HK-2 (cell line): ENCODE results near the gene SEMA3F.

Experiments used
- DNase-seq: peaks from one replicate; pipeline ENCODE4 v3.0.0-alpha.2; 2018; ENCODE audit not compliant: unreplicated experiment

SEMA3F gene

GRCh38 chr3:50132421-50133282 is 22.5 kb upstream of the SEMA3F start:
- DNase-seq = no peak

- no peak for DNase-seq
Measured at GRCh38 chr3:50133283-50133615, 21.9 kb upstream of the SEMA3F start.

DNA sequence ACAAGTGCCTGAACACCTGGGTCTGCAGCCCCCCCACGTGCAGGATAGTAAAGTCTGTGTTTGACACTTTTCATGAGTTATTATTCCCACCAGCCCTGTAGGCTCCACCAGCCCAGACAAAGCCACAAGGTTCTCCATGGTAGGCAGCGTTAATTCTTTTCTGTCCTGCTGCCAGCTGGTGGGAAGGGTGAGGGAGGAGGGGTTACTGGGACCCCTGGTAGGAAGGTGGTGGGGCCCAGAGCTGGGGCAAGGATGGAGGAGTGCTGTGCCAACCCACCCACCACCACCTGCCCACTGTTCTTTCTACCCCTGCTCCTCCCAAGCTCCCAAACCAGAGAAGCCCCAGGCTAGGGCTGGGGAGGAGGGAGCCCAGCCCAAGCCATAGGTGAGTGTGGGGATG is 20.8 kb upstream of the SEMA3F start:
- no peak for DNase-seq

- no peak for DNase-seq
Measured at GRCh38 chr3:50135964-50136363, 19.2 kb upstream of the SEMA3F start.

GRCh38 chr3:50136714-50137405 is 18.3 kb upstream of the SEMA3F start:
- peak; percentile 26 for DNase-seq

DNA sequence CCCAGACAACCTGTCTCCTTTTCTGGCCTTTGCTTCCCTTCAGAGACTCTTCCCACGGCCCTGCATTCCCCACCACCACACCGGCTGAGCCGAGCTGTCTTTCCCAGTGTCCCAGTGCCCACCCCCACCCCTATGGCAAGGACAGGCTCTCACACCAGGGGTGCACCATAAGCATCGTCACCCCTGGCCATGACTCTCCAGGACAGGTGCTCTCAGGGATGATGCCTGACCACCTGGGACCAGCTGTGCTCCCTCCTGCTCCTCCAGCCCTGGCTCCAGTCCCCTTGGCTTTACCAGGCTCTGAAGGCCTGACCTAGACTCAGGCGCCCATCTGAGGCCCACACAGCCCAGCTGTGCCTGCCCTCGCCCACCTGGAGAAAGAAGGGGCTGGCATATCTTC is 17.6 kb upstream of the SEMA3F start:
- DNase-seq = no peak

DNA sequence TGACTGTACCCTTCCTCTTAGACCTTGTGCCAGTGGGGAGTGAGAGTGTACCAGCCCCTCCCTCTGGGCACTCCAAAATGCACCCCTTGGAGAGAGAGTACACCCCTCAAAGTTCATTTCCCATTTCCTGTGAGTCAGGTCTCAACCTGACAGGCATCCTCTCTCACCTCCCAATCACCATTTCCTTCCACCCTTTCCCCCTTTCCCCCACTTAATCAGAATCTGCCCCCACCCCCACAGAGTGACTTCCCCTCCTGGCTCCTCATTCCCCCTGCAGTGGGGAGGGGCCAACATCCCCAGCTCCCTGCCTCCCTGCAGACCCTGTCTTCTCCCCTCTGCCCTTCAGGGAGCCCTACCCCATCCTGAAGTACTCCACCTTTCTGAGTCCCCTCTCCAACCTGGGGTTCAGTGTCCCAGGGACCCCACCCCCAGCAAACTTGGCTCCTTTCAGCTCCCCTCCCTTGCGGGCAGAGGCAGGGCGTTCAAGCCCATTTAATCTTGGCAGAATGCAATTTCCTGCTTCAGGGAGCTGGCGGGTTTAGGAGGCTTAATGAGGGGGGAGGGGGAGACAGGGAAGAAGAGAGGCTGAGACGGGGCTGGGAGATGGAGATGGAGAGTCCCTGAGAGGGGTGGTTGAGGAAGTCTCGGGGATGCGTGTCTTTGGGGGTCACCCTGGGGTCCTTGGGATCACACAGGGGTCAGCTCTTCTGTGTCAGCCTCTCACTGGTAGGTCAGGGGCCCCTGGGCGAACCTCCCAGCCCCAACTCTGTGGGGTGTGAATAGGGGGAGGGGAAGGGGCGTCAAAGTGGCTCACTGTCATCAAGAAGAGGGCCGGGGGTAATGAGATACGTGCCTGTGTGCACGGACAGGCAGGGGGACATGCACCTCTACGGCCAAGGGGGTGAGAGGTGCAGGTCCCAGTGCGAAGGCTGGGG is 16.6 kb upstream of the SEMA3F start:
- no peak for DNase-seq

DNA sequence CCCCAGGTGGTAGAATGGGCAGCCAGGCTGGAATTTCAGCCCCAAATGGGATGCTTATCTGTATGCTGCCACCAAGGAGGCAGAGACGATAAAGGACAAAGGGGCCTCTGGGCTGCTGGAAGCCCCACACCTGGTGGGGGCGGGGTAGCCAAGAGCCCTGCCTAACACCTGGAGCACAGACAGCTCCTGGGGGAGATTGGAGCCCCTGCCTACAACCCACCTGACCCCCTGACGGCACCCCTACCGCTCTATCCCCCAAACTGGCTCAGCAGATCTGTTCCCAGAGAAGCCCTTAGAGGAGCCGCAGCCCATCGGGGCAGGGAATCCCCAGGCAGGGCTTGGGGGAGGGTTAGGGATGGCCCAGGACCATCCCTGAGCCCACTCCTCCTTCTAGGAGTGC is 15.8 kb upstream of the SEMA3F start:
- DNase-seq = no peak

DNA sequence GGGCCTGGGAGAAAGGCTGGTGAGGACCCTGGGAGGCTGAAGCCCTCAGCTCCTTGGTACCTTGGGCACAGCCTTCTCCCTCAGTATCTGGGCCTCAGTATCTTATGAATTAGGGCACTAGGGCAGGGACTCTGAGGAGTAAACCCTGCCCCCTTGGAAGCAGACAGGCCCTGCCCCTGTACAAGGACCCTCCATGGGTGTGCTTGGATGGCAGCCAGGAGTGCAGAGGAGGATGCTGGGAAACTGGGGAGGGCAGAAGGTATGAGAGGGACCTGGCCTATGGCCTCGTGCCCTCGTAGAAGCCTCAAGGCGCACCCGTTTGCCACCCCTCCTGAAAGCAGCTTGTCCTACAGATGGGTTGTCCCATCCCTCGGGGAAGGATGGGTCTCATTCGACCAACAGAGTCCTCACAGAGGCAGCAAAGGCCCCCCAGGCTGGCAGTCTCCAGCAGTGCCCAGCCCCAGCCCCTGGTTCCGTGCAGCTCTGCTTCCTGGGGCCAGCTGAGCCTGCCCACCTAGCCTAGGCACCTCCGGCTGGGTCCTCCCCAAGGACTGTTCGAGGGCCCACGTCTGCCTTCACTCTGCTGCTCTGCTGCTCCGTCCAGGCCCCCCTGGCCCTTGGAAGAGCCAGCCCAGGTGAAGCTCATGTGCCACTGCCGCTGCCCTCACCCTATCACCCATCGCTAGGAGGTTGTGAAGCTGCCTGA is 15.3 kb upstream of the SEMA3F start:
- DNase-seq = no peak

- DNase-seq = no peak
Measured at GRCh38 chr3:50140990-50141389, 14.1 kb upstream of the SEMA3F start.

GRCh38 chr3:50146316-50146901 is 8.7 kb upstream of the SEMA3F start:
- DNase-seq = no peak

DNA sequence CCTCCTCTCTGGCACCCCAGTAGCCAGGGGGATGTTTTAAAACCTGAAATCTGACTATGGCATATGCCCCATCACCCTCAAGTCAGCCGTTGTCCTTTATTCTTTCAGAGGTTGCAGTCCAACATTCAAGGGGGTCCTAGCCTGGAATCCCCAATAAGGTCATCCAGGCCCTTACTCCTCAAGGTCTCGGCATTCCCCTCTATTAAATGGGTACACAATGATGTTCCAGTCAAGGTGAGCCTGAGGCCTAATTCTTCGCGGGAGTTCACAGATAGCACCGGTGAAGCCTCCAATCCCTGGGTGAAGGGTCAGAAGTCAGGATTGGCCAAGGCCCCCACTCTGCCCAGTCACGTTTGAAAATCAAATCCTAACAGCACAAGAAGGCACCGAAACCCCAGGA is 8.1 kb upstream of the SEMA3F start:
- no peak for DNase-seq

DNA sequence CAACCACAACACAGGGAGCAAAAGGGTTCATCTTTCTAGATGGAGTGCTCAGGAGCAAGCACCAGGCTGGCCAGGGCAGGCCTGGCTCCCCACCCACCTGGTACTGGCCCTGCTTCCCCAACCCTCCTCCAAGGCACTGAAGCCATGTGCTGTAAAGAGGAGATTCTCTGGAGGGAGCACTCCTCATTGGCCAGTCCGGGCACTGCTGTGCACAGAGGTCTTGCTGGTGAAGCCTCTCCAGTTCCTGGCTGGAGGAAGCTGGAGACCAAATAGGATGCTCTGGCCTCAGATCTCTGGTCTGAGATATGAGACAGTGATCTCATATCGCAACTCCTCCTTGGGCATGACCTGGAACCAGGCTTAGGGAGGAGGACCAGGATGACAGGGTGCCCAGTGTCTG is 7.7 kb upstream of the SEMA3F start:
- DNase-seq = no peak

DNA sequence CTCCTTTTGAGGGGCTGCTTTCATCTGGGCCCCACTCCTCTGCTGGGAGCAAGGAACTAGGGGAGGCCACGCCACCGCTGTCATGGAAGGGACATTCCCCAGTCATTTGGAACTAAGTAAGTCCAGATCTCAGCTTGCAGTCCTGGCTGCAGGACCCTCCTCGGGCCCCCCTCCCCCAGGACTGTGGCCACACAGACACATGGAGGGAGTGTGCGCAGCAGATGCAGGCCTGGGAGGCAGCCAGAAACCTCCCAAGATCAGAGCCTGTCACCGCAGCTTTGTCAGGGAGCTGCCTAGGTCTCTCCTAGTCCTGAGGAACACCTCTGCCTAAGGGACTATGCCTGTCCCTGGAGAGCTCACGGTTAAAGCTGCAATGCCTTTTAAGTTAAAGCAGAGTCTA is 7.3 kb upstream of the SEMA3F start:
- no peak for DNase-seq

DNA sequence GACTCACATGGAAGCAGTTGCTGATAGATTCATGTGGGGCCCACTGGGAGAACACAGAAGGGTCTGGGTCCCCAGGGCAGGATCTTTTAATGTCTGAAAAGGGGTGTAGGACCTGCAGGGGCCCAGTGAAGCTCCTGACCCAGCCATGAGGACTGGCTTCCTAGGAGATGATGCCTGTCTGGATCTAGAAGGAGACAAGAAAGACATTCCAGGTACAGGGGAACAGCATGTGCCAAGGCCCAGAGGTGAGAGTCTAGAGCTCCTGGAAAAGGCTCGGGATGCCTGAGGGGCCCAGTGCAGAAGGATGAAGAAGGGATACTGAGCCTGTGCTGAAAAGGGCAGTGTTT is 4.7 kb upstream of the SEMA3F start:
- DNase-seq = no peak

DNA sequence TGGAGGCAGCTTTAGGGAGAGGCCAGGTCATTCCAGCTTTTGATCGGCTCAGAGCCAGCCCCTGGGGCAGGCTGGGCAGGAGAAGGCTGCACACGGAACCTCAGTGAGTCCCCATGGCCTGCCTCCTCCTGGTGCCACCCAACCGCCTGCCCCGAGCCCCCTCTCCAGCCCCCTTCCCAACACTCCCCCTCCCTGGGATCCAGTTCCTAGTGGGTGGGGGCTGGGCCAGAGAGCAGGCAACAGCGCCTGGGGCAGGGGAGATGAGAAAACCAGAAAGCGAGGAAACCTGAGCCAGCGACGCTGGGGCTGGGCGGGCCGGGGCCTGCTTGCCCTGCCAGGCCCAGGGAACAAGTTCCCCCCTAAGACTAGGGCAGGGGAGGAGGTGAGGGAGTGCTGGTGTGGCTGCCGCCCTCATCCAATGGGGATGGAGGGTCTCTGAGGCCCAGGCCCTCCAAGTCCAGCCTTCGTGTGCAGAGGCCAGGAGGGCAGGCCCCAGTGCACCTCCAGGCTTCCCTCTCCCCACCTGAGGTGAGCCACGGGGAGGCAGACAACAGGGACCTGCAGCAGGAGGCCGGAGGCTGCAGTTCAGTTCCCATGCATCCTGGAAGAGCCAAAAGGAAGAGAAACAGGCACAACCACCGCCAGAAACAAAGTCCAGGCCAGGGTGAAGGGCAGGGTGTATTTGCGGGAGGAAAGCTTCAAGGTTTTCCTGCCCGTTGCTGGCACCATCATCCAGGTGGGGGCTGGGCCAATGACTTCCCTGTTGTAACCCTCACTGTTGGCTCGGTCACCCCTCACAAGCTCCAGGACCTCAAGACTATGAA is 4.0 kb upstream of the SEMA3F start:
- DNase-seq = no peak

DNA sequence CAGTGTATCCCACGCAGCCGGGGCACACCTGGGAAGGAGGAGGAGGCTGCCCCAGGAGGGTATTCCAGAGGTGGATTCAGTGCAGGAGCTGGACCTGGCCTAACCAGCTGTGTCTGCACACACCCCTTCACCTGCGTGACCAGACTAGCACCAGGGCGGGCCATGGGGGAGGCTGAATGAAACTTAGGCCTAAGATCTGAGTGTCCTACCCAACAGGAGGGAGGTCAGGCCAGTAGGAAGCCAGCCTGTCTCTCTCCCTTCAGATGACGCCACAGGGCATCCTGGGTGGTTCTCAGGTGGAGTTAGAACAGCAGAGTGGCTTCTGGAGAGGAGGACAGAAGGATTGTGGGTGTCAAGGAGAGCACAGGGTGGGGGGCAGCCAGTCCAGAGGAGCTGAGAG is 3.4 kb upstream of the SEMA3F start:
- DNase-seq = no peak

DNA sequence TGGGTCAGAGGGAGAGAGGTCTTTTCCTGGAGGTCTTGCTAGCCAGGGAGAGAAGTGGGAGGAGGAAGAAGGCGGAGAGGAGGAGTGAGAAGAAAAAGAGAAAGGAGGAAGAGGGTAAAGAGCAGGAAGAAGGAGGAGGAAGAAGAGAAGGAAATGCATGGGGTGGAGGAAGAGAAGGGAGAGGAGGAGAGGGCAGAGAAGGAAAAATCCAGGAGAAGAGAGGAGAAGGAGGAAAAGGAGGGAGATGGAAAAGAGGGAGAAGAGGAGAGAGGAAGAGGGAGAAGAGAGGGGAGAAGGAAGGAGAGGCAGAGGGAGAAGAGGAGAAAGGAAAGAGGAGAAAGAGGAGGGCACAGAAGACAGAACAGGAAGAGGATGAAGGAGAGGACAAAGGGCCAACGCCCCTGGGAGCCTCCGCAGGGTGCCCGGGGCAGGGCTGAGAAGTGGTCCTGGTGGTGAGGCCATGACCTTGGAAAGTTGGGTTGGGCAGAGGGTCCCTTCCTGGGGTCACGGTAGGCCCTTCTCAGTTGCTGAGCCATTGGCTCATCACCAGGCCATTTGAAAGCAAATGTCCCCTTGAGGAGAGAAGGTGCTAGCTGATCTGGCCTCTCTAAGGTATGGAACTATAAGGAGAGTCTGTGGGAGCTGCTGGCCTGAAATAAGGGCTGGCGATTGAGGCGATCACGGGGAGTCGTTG is 1.2 kb upstream of the SEMA3F start:
- no peak for DNase-seq

DNA sequence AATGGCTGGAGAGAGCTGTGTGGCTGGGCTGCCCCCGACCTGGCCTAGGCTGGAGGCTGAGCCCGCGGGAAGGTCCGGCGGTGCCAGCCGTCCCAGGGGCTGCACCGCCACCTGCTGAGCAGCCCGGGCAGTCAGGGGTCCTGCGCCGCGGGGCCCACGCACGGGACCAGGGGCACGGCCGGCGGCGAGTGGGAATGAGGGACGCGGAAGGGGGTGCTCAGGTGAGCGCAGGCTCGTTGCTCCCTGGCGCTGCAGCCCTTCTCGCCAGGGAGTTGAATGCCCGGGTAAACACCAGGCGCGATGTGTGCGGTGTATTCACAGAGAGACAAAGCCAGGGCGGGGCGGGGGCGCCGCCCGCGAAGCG is 666 bp upstream of the SEMA3F start:
- no peak for DNase-seq

DNA sequence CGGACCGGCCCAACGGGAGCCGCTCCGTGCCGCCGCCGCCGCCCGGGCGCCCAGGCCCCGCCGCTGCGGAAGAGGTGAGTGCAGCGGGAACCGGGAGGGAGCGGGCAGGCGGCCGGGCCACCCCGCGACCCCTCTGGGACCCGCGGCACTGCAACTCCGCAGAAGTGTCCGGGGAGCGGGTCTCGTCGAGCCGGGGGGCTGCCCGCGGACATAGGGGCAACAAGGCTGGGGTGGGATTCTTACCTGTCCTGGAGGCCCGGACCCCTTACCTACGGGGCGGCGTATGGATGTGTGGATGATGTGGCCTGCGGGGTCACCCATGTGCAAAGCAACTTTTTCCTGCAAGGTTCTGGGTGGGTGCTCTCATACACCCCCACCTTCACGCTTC is 361 bp downstream of the SEMA3F start:
- DNase-seq = no peak
